ENCODE measurements around the gene ST6GALNAC4. TPM values are rescaled to one million over a fixed set of nuclear protein-coding genes. Genes with fewer than 3 reads are reported as not detected.

ST6GALNAC4 gene
- total RNA-seq, 4 donors from 2014 or later: 20.3 to 44.8 (median 35.9) TPM

DNA sequence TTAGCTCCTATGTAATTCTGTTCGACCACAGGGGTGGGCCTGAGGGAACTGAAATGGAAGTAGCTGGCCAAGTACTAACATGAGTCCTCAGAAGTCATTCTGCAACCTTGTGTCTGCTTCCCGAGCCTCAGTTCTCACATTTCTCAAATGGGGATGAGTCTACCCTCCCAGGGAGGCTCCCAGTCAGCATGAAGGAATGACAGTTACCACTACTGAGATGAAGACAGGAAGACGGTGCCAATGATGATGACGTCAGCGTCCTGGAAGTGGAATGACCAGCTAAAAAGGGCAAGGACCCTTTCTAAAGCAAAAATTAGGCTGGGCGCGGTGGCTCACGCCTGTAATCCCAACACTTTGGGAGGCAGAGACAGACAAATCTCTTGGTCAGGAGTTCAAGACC lies 6.9 kb upstream of the ST6GALNAC4 start:
- 81% methylated on average over 8 of the region's 8 CpGs for WGBS
- DNase-seq (ENCODE audit: extremely low spot score): no peak
- H3K36me3 ChIP-seq: no peaks in the 10 kb centered on the region
- H3K9me3 ChIP-seq: no peaks in the 10 kb centered on the region
- peaks cover 40 to 56% (median 49%) of the 10 kb centered on the region in 4 donors for H3K4me1 ChIP-seq
- no peak overlapping the region for H3K27ac ChIP-seq (replicated peaks in 1 of 4)
- H3K27me3 ChIP-seq: peaks cover 0 to 61% (median 23%) of the 10 kb centered on the region in 4 donors
- no peak overlapping the region for H3K4me3 ChIP-seq
- intact Hi-C loops (cut with DNase I): loop anchor here (2.0 to 10.0 kb wide), 4 partner anchors 121 to 419 kb away; partner anchors contain the start of genes CDK9 and FPGS
- TF ChIP-seq, protein P1, sequence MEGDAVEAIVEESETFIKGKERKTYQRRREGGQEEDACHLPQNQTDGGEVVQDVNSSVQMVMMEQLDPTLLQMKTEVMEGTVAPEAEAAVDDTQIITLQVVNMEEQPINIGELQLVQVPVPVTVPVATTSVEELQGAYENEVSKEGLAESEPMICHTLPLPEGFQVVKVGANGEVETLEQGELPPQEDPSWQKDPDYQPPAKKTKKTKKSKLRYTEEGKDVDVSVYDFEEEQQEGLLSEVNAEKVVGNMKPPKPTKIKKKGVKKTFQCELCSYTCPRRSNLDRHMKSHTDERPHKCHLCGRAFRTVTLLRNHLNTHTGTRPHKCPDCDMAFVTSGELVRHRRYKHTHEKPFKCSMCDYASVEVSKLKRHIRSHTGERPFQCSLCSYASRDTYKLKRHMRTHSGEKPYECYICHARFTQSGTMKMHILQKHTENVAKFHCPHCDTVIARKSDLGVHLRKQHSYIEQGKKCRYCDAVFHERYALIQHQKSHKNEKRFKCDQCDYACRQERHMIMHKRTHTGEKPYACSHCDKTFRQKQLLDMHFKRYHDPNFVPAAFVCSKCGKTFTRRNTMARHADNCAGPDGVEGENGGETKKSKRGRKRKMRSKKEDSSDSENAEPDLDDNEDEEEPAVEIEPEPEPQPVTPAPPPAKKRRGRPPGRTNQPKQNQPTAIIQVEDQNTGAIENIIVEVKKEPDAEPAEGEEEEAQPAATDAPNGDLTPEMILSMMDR (IDR thresholded peaks at IDR 0.05): no peak
- TF ChIP-seq EP300 (IDR thresholded peaks at IDR 0.05): no peak
- TF ChIP-seq POLR2A (IDR thresholded peaks at IDR 0.05; ENCODE audit: low read depth): no peak
- no peak for TF ChIP-seq POLR2AphosphoS5 (IDR thresholded peaks at IDR 0.05)

DNA sequence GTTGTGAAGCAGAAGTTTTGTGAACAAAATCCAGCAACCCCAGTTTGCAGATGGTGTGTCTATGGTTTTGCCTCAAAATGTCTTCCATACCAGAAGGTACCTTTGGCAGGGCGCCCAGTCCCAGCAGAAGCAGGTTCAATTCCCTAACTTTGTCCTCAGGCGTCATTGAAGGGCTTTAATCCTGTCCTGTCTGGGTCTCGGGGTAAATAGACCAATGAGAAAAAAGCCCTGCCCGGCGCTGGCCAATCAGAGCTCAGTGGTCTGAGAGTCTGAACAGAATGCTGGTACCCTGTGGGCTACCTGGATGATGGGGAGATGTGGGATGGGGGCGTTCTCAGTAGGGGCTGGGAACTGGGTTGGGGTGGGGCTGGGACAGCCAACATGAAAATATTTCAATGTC lies 6.2 kb upstream of the ST6GALNAC4 start:
- intact Hi-C loops (cut with DNase I): loop anchor here (2.0 to 10.0 kb wide), 4 partner anchors 121 to 418 kb away; partner anchors contain the start of genes CDK9 and FPGS
- TF ChIP-seq, protein P1 (IDR thresholded peaks at IDR 0.05): no peak
- TF ChIP-seq POLR2A (IDR thresholded peaks at IDR 0.05; ENCODE audit: low read depth): no peak
- TF ChIP-seq EP300 (IDR thresholded peaks at IDR 0.05): no peak
- TF ChIP-seq POLR2AphosphoS5 (IDR thresholded peaks at IDR 0.05): no peak
- H3K9me3 ChIP-seq: no peaks in the 10 kb centered on the region
- H3K4me3 ChIP-seq: no peak overlapping the region
- DNase-seq (ENCODE audit: extremely low spot score): no peak
- H3K27ac ChIP-seq (replicated peaks in 1 of 4): no peak overlapping the region
- H3K4me1 ChIP-seq: peaks cover 43 to 57% (median 51%) of the 10 kb centered on the region in 4 donors
- no peaks in the 10 kb centered on the region for H3K36me3 ChIP-seq
- 37% methylated on average over 6 of the region's 6 CpGs for WGBS
- peaks cover 0 to 53% (median 19%) of the 10 kb centered on the region in 4 donors for H3K27me3 ChIP-seq

DNA sequence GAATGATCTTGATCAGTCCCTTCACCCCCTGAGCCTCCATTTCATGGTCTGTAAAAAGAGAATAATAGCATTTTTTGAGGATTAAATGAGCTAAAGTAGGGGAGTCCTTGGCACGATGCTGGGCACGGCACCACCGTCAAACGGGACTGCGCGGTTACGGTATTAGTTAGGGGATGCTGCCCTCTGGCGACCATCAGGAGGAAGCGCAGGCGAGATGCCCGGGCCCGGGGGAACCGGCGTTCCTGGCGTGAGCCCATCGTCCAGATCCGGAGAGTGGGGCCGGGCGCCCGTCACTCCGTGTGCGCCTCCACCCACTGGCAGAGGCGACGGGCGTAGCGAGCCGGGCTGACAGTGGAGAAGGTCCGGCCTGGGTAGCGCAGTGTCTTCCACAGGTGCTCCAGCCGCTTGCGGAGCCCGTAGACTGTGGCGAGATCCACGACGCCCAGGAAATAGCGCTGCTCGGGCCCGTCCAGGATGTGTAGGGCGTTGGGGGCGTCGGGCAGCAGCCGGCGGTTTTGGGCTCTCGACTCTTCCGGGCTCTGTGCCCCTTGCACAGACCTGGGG lies 4.8 kb upstream of the ST6GALNAC4 start:
- intact Hi-C loops (cut with DNase I): loop anchor here (1.0 to 10.0 kb wide), 6 partner anchors 47 to 417 kb away; partner anchors contain the start of genes CDK9, FPGS and TOR2A
- DNase-seq (ENCODE audit: extremely low spot score): no peak
- 37% methylated on average over 15 of the region's 45 CpGs for WGBS
- Histone ChIP-seq H3K27me3 (peaks cover 0 to 39% (median 5%) of the 10 kb centered on the region in 4 donors), H3K9me3 (no peaks in the 10 kb centered on the region), H3K27ac (replicated peaks in 1 of 4) (no peak overlapping the region), H3K4me1 (peaks cover 41 to 53% (median 47%) of the 10 kb centered on the region in 4 donors), H3K4me3 (peak overlapping the region; percentile 14 to 47 (median 24)), H3K36me3 (no peaks in the 10 kb centered on the region)
- TF ChIP-seq EP300 (IDR thresholded peaks at IDR 0.05): no peak
- TF ChIP-seq POLR2A (IDR thresholded peaks at IDR 0.05; ENCODE audit: low read depth): no peak
- TF ChIP-seq POLR2AphosphoS5 (IDR thresholded peaks at IDR 0.05): peak in 1 of 2 donors; percentile 57
- TF ChIP-seq, protein P1 (IDR thresholded peaks at IDR 0.05): peak; percentile 95 to 99 (median 97)

DNA sequence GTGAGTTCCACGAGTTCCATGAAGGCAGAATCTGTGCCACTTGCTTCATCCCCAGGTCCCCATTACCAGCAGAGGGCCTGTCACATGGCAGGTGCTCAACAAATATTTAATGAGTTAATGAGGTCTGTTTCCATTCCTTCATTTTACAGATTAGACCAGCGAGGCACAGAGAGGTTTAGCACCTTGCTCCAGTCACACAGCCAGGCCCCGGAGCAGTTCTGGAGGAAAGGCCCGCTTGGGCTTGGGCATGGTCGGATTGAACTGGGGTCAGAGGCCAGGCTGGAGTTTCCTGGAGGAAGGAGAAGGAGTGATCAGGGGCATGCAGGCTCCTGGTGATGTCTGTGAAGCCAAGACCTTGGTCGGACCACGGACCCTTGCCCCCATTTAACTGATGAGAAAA lies 4.0 kb upstream of the ST6GALNAC4 start:
- no peak for TF ChIP-seq POLR2A (IDR thresholded peaks at IDR 0.05; ENCODE audit: low read depth)
- no peak for TF ChIP-seq POLR2AphosphoS5 (IDR thresholded peaks at IDR 0.05)
- TF ChIP-seq EP300 (IDR thresholded peaks at IDR 0.05): no peak
- TF ChIP-seq, protein P1 (IDR thresholded peaks at IDR 0.05): no peak
- Histone ChIP-seq H3K27me3 (peaks cover 0 to 31% (median 0%) of the 10 kb centered on the region in 4 donors), H3K9me3 (no peaks in the 10 kb centered on the region), H3K4me3 (no peak overlapping the region), H3K4me1 (peaks cover 48 to 58% (median 54%) of the 10 kb centered on the region in 4 donors), H3K36me3 (no peaks in the 10 kb centered on the region), H3K27ac (replicated peaks in 1 of 4) (no peak overlapping the region)
- 74% methylated on average over 2 of the region's 7 CpGs for WGBS
- intact Hi-C loops (cut with DNase I): loop anchor here (1.0 to 10.0 kb wide), 5 partner anchors 46 to 416 kb away; partner anchors contain the start of genes CDK9, FPGS and TOR2A
- DNase-seq (ENCODE audit: extremely low spot score): no peak

All from esophagus muscularis mucosa (tissue), 4 donors.